ENCODE results near the gene MBNL1. TPM values are rescaled to one million over a fixed set of nuclear protein-coding genes. Genes with fewer than 3 reads are reported as not detected.

Gene MBNL1
- total RNA-seq, 1 experiment from 2014 or later, result 139 TPM

GRCh38 chr3:152491922-152492321 is 223.2 kb downstream of the MBNL1 start:
- POLR2A ChIA-PET, result interaction anchor here (0.8 kb wide), 1 partner anchor 19 kb away, joined by 3 read pairs; no protein-coding TSS in a partner anchor
- no peak for DNase-seq (ENCODE audit: unreplicated experiment)

GRCh38 chr3:152496286-152496685 is 227.6 kb downstream of the MBNL1 start:
- Mint-ChIP-seq H3K36me3 (ENCODE audit: insufficient read depth, unreplicated experiment) (no peaks in the 10 kb centered on the region), H3K4me1 (ENCODE audit: insufficient read depth, unreplicated experiment) (no peaks in the 10 kb centered on the region), H3K9me3 (ENCODE audit: unreplicated experiment) (no peaks in the 10 kb centered on the region), H3K27ac (ENCODE audit: low read depth, unreplicated experiment) (no peak overlapping the region), H3K4me3 (ENCODE audit: unreplicated experiment) (no peak overlapping the region), H3K27me3 (ENCODE audit: insufficient read depth, unreplicated experiment) (no peaks in the 10 kb centered on the region)
- DNase-seq (ENCODE audit: unreplicated experiment), result no peak
- POLR2A ChIA-PET, result interaction anchor here (1.5 kb wide), 1 partner anchor 20 kb away, joined by 3 read pairs; no protein-coding TSS in a partner anchor
- CTCF ChIA-PET, result interaction anchor here (0.5 to 1.8 kb wide), 2 partner anchors 11 to 17 kb away, joined by 3 to 5 read pairs; no protein-coding TSS in a partner anchor
- BruUV-seq (replicated peaks), result no TSS peak
- TF ChIP-seq, protein P1, sequence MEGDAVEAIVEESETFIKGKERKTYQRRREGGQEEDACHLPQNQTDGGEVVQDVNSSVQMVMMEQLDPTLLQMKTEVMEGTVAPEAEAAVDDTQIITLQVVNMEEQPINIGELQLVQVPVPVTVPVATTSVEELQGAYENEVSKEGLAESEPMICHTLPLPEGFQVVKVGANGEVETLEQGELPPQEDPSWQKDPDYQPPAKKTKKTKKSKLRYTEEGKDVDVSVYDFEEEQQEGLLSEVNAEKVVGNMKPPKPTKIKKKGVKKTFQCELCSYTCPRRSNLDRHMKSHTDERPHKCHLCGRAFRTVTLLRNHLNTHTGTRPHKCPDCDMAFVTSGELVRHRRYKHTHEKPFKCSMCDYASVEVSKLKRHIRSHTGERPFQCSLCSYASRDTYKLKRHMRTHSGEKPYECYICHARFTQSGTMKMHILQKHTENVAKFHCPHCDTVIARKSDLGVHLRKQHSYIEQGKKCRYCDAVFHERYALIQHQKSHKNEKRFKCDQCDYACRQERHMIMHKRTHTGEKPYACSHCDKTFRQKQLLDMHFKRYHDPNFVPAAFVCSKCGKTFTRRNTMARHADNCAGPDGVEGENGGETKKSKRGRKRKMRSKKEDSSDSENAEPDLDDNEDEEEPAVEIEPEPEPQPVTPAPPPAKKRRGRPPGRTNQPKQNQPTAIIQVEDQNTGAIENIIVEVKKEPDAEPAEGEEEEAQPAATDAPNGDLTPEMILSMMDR (IDR thresholded peaks at IDR 0.05; ENCODE audit: unreplicated experiment), result no peak
- intact Hi-C loops (cut with micrococcal nuclease), result no loop called here

More at GRCh38 chr3:152491922-152492321, 223.2 kb downstream of the MBNL1 start:
- TF ChIP-seq, protein P1 (IDR thresholded peaks at IDR 0.05; ENCODE audit: unreplicated experiment), result no peak
- CTCF ChIA-PET, result interaction anchor here (0.6 to 1.3 kb wide), 5 partner anchors 19 to 549 kb away, joined by 3 to 9 read pairs (median 3); no protein-coding TSS in a partner anchor
- Mint-ChIP-seq H3K36me3 (ENCODE audit: insufficient read depth, unreplicated experiment) (peaks cover 5% of the 10 kb centered on the region), H3K27ac (ENCODE audit: low read depth, unreplicated experiment) (no peak overlapping the region), H3K4me1 (ENCODE audit: insufficient read depth, unreplicated experiment) (no peaks in the 10 kb centered on the region), H3K9me3 (ENCODE audit: unreplicated experiment) (no peaks in the 10 kb centered on the region), H3K4me3 (ENCODE audit: unreplicated experiment) (no peak overlapping the region), H3K27me3 (ENCODE audit: insufficient read depth, unreplicated experiment) (no peaks in the 10 kb centered on the region)
- no TSS peak for BruUV-seq (replicated peaks)
- intact Hi-C loops (cut with micrococcal nuclease), result no loop called here

DNA sequence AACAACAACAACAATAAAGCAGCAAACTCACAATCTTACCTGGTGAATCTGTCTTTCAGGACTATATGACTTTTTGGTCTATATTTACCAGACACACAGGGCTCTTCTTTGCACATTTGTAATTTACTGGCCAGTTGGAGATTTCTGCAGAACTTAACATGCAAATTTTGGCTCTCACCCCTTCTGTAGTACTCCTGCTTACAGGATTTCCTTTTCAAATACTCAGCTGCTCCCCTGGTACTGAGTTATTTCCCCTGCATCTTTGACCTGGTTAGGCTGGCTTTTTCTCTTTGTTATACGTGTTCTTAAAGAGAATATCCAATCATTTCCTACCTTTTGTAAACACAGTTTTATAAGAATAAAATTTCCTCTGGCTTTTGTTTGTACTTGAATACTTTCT is 228.0 kb downstream of the MBNL1 start:
- no peak overlapping the region for H3K27ac Mint-ChIP-seq (ENCODE audit: low read depth, unreplicated experiment)
- no peak overlapping the region for H3K4me3 Mint-ChIP-seq (ENCODE audit: unreplicated experiment)
- H3K27me3 Mint-ChIP-seq (ENCODE audit: insufficient read depth, unreplicated experiment), result no peaks in the 10 kb centered on the region
- POLR2A ChIA-PET, result interaction anchor here (1.5 kb wide), 1 partner anchor 20 kb away, joined by 3 read pairs; no protein-coding TSS in a partner anchor
- CTCF ChIA-PET, result interaction anchor here (0.9 to 1.8 kb wide), 4 partner anchors 10 to 466 kb away, joined by 3 to 5 read pairs (median 3); no protein-coding TSS in a partner anchor
- TF ChIP-seq, protein P1 (IDR thresholded peaks at IDR 0.05; ENCODE audit: unreplicated experiment), result no peak
- H3K9me3 Mint-ChIP-seq (ENCODE audit: unreplicated experiment), result no peaks in the 10 kb centered on the region
- H3K4me1 Mint-ChIP-seq (ENCODE audit: insufficient read depth, unreplicated experiment), result no peaks in the 10 kb centered on the region
- BruUV-seq (replicated peaks), result no TSS peak
- intact Hi-C loops (cut with micrococcal nuclease), result no loop called here
- DNase-seq (ENCODE audit: unreplicated experiment), result no peak
- peaks cover under 1% of the 10 kb centered on the region for H3K36me3 Mint-ChIP-seq (ENCODE audit: insufficient read depth, unreplicated experiment)

DNA sequence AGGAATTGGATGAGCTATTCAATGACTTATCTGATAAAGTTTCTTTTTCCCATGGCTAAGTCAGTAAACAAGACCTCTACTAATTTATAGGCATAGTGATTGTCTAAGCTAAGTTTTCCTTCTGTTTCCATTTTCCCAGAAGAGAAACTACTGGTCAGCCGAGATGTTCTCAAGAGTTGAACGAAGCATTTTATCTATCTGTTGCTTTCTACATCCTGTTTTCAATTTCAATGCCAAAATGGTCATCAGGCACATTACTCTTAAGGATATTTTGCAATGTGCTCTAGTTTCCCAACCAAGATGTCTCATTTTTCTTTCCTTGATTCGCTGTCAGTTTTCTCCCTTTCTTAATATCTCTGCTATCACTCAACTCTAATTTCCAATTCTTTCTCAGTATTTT is 228.7 kb downstream of the MBNL1 start:
- H3K4me3 Mint-ChIP-seq (ENCODE audit: unreplicated experiment), result no peak overlapping the region
- DNase-seq (ENCODE audit: unreplicated experiment), result peak; percentile 43
- H3K9me3 Mint-ChIP-seq (ENCODE audit: unreplicated experiment), result no peaks in the 10 kb centered on the region
- TF ChIP-seq, protein P1 (IDR thresholded peaks at IDR 0.05; ENCODE audit: unreplicated experiment), result no peak
- intact Hi-C loops (cut with micrococcal nuclease), result no loop called here
- no peaks in the 10 kb centered on the region for H3K27me3 Mint-ChIP-seq (ENCODE audit: insufficient read depth, unreplicated experiment)
- H3K36me3 Mint-ChIP-seq (ENCODE audit: insufficient read depth, unreplicated experiment), result peaks cover 6% of the 10 kb centered on the region
- BruUV-seq (replicated peaks), result no TSS peak
- ChIA-PET CTCF (interaction anchor here (0.9 to 1.8 kb wide), 4 partner anchors 9 to 465 kb away, joined by 3 to 5 read pairs (median 3); no protein-coding TSS in a partner anchor), POLR2A (no interaction called here)
- no peaks in the 10 kb centered on the region for H3K4me1 Mint-ChIP-seq (ENCODE audit: insufficient read depth, unreplicated experiment)
- H3K27ac Mint-ChIP-seq (ENCODE audit: low read depth, unreplicated experiment), result no peak overlapping the region

All from MCF 10A (cell line).